ENCODE measurements around the gene SNRPB.
"Not testable (repeated sequence)": the region's sequence is repeated elsewhere in the genome, so short reads cannot be mapped to it uniquely, and the experiment has no call there.

The SNRPB gene

DNA sequence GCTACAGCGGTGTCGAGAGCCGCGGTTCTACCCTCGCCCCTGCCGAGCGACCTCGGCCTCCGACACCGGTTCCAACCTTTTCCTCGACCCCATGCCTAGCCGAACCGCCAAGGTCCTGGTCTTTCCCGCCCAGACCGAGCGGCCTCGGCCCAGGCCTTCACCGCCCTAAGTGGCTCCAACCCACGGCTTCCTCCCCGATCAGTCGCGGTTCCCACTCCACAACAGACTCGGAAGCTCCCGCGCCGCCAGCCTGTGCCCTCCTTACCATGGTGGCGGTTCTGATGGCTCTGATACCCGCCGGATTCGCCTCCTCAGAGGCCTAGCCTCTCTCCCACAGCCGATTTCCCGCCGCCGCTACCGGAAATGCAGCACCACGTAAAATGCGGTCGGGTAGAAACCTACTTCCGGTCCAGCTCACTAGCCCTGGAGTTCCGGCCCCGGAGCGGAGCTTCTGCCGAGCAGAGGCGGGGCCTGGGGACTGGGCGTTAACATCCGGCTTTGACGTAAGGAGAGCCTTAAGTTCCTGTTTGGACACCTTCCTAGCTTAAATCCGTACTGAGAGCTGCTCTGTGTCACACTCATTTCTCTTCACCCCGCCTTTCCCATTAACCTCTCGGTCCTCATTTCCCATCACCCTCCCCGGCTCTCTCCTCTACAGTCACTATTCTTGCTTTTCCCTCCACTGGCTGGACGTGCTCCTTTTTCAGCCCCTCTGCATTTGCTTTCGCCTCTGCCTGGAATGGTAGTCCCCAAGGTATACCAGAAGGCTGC lies at the start of gene SNRPB:
Gene SNRPB (minus strand): TSS at position 367 of the 771 bp plus-strand sequence. CDS start 99 bp downstream, at position 268.
- DNase-seq (ENCODE audit: low read depth) = peak; percentile 98

DNA sequence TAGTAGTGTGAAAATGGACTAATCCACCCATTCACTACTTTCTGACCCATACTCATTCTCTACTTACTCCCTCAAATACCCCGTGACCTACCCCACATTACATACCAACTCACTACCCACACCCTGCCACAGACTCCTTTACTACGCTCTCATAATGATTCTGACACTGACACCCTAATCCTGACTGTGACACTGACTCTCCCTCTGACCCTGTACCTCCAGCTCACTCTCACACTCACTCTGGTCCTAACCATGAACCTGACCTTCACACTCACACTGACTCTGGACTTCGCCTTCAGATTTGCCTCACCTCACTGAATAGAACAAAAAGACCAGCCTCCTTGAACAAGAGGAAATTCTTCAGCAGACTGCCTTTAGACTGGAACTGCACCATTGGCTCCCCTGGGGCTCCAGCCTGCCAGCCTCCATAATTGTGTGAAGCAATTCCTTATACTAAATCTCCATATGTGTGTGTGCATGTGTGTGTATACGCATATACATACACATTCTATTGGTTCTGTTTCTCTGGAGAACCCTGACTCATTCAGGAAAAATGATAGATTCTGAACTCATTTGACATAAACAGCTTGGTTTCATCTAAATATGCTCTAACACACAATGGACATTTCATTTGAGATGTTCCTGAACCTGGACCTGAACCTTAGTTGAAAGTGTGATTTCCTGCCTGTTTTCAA lies 48.7 kb upstream of the SNRPB start:
- DNase-seq (ENCODE audit: low read depth) = no peak

- DNase-seq (ENCODE audit: low read depth) = no peak
These were observed 48.0 kb upstream of the SNRPB start for GRCh38 chr20:2518558-2518957.

DNA sequence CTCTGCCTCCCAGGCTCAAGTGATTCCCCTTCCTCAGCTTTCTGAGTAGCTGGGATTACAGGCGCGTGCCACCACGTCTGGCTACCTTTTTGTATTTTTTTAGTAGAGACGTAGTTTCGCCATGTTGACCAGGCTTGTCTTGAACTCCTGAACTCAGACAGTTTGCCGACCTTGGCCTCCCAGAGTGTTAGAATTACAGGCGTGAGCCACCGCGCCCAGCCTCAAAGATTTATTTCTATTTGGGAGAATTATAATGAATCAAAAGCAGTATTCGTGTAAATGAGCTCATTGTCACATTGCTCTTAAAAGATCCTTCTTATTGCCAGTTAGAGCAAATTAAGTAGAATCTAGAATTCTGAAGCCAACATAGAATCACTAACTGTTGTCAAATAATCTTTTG lies 47.5 kb upstream of the SNRPB start:
- DNase-seq (ENCODE audit: low read depth) = no peak

DNA sequence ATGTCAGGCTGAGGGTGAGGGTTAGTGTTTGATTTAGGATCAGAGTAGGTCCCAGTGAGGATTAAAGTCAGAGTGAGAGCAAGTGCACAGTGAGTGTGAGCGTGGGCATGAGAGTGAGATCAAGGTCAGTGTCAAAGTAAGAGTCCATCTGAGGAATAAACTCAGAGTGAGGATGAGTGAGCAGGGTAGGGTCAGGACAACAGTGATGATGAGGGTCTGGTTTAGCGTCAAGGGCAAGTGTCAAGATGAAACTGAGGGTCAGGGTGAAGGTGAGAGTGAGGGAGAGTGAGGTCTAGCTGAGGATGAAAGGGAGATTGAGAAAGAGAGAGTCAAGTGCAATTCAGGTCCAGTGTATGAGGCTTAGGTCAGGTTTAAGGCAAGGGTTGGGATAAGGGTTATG lies 45.8 kb upstream of the SNRPB start:
- no peak for DNase-seq (ENCODE audit: low read depth)

- DNase-seq (ENCODE audit: low read depth) = no peak
These were observed 44.6 kb upstream of the SNRPB start for GRCh38 chr20:2515203-2515602.

DNA sequence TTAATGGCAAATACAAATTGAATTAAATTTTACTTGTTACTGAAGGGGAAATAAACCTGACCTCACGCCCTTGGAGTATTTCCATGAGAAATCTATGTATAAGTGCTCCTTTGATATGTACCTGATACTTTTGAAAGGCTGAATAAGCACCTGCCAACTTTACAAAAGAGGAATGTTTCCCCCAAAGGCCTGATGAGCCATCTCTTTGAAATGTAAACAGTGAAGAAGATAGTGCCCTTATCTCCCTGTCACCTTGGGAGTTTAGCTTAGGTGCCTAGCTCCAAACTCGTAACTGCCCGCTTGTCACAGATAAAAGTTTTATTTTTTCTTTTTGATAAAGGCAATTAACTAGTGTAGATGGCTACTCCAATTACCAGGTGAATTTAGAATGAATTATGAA lies 39.2 kb upstream of the SNRPB start:
- DNase-seq (ENCODE audit: low read depth) = no peak

GRCh38 chr20:2509468-2509781 lies 38.8 kb upstream of the SNRPB start:
- no peak for DNase-seq (ENCODE audit: low read depth)

GRCh38 chr20:2508631-2509467 lies 38.3 kb upstream of the SNRPB start, which contains the start of gene ZNF343:
Gene ZNF343 (minus strand): TSS chr20:2508915. CDS start chr20:2493895, 15,020 bp downstream.
- DNase-seq (ENCODE audit: low read depth) = peak; percentile 75

GRCh38 chr20:2507875-2508630 lies 37.5 kb upstream of the SNRPB start:
- no peak for DNase-seq (ENCODE audit: low read depth)

DNA sequence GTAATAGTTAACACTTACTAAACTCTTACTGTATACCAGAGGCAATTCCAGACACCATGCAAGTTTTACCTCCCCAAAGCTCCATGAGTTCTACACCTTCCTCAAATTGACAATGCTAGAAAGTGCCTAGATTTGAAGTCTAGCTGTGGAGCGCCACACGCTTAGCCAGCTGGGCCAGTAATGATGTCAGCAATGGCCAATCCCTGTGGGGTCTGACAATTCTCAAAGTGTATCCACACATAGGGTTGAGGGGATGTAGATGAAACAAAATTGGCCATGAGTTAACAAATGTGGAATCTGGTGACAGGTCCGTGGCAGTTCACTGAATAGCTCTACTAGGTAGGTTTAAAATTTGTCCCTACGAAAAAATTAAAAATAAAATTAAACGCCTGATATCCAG lies 36.9 kb upstream of the SNRPB start:
- DNase-seq (ENCODE audit: low read depth) = no peak

DNA sequence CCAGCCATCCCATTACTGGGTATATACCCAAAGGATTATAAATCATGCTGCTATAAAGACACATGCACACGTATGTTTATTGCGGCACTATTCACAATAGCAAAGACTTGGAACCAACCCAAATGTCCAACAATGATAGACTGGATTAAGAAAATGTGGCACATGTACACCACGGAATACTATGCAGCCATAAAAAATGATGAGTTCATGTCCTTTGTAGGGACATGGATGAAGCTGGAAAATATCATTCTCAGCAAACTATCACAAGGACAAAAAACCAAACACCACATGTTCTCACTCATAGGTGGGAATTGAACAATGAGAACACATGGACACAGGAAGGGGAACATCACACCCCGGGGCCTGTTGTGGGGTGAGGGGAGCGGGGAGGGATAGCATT lies 35.8 kb upstream of the SNRPB start:
- DNase-seq (ENCODE audit: low read depth) = not testable (repeated sequence)

DNA sequence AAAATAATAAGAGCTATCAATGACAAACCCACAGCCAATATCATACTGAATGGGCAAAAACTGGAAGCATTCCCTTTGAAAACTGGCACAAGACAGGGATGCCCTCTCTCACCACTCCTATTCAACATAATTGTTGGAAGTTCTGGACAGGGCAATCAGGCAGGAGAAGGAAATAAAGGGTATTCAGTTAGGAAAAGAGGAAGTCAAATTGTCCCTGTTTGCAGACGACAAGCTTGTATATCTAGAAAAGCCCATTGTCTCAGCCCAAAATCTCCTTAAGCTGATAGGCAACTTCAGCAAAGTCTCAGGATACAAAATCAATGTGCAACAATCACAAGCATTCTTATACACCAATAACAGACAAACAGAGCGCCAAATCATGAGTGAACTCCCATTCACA lies 34.2 kb upstream of the SNRPB start:
- not testable (repeated sequence) for DNase-seq (ENCODE audit: low read depth)

DNA sequence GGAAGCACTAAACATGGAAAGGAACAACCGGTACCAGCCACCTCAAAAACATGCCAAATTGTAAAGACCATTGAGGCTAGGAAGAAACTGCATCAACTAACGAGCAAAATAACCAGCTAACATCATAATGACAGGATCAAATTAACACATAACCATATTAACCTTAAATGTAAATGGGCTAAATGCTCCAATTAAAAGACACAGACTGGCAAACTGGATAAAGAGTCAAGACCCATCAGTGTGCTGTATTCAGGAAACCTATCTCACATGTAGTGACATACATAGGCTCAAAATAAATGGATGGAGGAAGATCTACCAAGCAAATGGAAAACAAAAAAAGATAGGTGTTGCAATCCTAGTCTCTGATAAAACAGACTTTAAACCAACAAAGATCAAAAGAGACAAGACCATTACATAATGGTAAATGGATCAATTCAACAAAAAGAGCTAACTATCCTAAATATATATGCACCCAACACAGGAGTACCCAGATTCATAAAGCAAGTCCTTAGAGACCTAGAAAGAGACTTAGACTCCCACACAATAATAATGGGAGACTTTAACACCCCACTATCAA lies 32.3 kb upstream of the SNRPB start:
- DNase-seq (ENCODE audit: low read depth) = not testable (repeated sequence)

GRCh38 chr20:2485661-2486060 lies 15.1 kb upstream of the SNRPB start:
- DNase-seq (ENCODE audit: low read depth) = no peak

DNA sequence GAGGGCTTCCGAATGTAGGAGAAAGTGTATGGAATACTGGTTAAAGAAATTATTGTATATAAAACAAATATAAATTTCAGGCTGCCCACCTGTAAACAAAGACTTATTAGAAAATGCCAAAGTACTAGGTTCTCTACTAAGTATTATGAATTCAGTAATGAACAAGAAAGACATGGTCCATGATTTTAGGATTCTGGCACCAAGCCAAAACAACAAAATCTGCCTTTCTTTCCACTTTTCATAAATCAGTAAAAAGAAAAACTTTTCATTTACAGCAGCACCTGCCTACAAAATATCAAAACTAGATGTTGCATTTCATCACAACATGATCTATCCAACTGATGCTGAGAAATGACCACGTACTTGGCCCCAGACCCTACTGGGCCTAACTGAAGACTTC lies 14.5 kb upstream of the SNRPB start:
- DNase-seq (ENCODE audit: low read depth) = no peak

- DNase-seq (ENCODE audit: low read depth) = no peak
These were observed 12.9 kb upstream of the SNRPB start for GRCh38 chr20:2483504-2483903.

DNA sequence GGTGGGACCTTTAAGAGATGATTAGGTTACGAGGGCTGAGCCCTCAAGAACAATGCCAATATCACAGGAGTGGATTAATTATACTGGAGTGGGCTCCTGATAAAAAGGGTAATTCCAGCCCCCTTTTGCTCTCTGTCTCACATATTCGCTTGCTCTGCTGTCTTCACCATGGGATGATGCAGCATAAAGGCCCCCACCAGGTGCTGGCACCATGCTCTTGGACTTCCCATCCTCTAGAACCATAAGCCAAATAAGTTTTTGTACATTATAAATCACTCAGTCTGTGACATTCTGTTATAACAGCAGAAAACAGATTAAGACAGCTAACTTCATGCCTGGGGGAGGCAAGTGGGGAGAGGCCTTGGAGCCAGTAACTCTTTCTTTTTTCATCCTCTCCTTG lies 9.8 kb upstream of the SNRPB start:
- DNase-seq (ENCODE audit: low read depth) = no peak

DNA sequence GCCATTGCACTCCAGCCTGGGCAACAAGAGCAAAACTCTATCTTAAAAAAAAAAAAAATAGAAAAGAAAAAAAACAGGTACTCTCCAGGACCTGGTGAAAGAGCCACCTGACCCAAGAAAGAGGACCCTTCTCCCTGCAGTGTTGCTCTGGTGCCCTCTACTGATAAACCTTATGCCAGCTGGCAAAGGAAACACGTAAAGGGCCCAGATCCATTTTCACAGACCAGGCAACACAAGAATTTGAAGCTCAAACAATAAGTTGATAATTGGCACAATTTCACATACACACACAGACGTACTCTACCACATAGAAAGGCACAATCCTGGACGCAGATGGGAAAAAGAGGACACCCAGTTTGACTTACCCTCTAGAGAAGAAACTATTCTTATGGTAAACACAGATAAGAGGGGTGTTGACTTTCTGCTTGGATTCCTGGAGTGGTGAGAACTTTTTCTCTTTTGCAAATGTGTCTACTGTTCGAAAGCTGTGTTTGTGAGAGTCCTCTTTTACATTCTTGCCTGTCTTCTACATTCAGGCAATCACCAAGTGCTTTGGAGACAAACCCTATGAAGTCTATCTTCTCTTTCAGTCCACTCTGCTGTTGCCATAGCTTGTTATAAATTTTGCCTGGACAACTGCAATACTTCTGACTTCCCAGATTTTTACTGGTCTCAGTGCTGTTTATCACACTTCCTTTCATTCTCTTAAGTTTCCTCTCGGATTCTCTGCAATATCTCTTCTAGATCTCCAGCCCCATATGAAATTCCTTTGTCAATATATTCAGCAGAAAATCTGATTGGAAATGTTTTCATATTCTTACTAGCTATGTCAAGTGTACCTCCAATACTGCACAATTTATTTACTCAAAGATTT lies 6.4 kb upstream of the SNRPB start:
- DNase-seq (ENCODE audit: low read depth) = no peak

DNA sequence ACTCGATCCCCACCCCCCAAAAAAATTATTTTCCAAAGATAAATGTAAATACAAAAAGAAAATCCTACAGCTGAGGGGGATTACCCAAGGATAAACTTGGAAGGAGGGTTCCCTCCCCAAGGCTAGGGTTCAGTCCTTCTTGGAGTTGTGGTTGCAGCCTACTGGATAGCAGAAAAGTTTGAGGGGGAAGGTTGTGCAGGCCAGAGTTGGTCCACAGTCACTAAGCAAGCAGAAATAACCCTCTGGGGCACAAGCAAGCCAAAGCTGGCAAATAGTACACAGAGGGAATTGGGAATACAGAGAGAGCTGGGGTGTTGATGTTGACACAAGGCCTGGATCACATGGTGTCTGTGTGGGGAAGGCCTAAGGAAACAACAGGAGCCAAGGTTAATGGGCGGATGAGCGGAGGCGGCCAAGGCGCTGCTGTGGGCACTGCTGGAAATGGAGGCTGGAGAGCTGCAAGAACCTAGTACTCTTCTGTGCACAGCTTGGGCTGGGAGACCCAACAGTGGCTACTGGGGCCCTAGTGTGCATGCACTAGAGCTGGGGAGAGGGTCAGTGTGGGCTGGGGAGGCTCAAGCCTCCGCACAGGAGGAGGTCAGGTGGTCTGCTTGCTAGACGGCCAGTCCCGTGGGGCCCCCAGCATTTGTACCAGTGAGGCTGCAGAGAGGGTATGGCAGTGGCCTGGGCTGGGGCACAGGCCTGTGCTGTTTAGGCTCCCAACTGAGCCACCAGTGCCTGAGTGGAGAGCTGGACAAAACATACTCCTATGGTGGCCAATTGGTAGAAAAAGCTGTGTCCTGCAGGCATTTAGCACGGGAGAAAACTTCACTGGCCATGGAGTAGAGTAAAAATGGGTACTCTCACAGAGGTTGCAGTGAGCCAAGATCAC lies 5.5 kb upstream of the SNRPB start:
- DNase-seq (ENCODE audit: low read depth) = no peak

All from stromal cell of bone marrow (primary cell).